ENCODE data around the gene PIK3AP1.

PIK3AP1 gene

GRCh38 chr10:96600337-96600736 is 120.0 kb downstream of the PIK3AP1 start:
- no peak for TF ChIP-seq CTCF (IDR thresholded peaks at IDR 0.05; ENCODE audit: low read depth, low read length)
- no peak overlapping the region for H3K4me3 ChIP-seq (ENCODE audit: low read depth, low read length)

GRCh38 chr10:96598846-96599245 is 121.5 kb downstream of the PIK3AP1 start:
- no peak overlapping the region for H3K4me3 ChIP-seq (ENCODE audit: low read depth, low read length)
- no peak for TF ChIP-seq CTCF (IDR thresholded peaks at IDR 0.05; ENCODE audit: low read depth, low read length)

GRCh38 chr10:96596422-96597407 is 123.6 kb downstream of the PIK3AP1 start:
- TF ChIP-seq CTCF (IDR thresholded peaks at IDR 0.05; ENCODE audit: low read depth, low read length): no peak
- H3K4me3 ChIP-seq (ENCODE audit: low read depth, low read length): no peak overlapping the region

GRCh38 chr10:96595741-96596140 is 124.6 kb downstream of the PIK3AP1 start:
- no peak for TF ChIP-seq CTCF (IDR thresholded peaks at IDR 0.05; ENCODE audit: low read depth, low read length)
- H3K4me3 ChIP-seq (ENCODE audit: low read depth, low read length): no peak overlapping the region

GRCh38 chr10:96591946-96592345 is 128.4 kb downstream of the PIK3AP1 start:
- H3K4me3 ChIP-seq (ENCODE audit: low read depth, low read length): no peak overlapping the region
- TF ChIP-seq CTCF (IDR thresholded peaks at IDR 0.05; ENCODE audit: low read depth, low read length): no peak

- no peak overlapping the region for H3K4me3 ChIP-seq (ENCODE audit: low read depth, low read length)
Measured at GRCh38 chr10:96588616-96589419, 131.5 kb downstream of the PIK3AP1 start.

More at GRCh38 chr10:96588616-96589419, 131.5 kb downstream of the PIK3AP1 start:
- TF ChIP-seq CTCF (IDR thresholded peaks at IDR 0.05; ENCODE audit: low read depth, low read length): no peak

Data from WI38 (cell line).